GM11168 (cell line): ENCODE results near the gene NPIPB8.
"Not testable (repeated sequence)": the region's sequence is repeated elsewhere in the genome, so short reads cannot be mapped to it uniquely, and the experiment has no call there.

Experiments used
- in situ Hi-C: fragments of 300-500 bp; cut with MboI; formaldehyde crosslinking; loops from one replicate; pipeline ENCODE4 v1.12.0; 2022; ENCODE audit warnings: low sequenced_read_pairs; ENCODE audit not compliant: unreplicated experiment

NPIPB8 gene

DNA sequence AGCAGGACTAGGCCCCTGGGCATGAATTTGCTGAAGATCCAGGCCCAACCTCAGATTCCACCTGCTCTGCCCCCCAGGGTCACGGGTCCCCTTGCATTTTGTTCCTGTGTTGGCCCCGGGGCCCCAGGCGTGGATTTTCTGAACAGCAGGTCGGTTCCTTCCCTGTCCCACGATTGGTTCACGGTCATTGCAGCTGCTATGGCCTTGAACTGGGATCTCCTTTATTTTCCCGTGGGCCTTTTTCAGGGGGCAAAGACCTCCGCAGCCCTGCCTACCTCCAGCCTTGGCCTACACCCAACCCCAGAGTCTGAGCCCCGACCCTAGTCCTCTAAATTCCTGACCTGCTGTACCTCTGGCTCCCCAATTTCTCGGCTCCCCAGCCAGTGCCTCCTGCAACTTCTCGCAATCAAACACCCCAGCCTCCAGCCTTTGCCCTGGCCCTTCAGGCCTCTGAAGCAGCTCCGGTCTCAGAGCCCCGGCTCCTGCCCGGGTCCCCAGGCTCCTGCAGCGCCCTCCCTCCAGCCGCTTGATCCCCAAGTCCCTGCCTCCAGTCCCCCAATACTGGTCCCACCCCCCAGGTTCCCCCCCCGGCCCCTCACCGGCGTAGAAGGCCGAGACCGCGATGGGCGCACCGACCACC lies 15.2 kb upstream of the NPIPB8 start:
- in situ Hi-C loops, result not testable (repeated sequence)

DNA sequence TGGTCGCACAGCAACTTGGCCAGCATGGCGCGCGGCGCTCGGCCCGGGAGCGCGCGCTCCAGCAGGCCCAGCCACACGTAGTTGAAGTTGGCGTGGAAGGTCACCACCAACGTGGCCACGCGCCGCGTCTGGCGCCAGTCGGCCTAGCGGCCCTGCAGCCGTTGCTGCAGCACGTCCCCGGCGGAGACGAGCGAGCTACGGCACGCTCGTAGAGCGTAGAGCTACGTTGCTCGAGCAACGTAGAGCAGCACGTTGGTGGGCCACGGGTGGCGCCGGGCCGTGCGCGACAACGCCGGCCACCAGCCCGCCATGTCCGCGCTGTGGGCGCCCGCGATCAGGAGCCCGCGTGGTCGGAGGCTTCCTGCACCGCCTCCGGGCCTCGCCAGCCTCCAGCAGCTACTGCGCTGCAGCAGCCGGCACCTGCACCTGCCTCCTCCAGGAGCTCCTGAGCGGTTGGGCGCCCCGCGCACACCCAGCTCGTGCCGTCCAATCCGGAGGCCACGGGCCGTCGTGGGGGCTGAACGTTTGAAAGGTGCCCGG lies 14.6 kb upstream of the NPIPB8 start:
- in situ Hi-C loops, result no loop called here

DNA sequence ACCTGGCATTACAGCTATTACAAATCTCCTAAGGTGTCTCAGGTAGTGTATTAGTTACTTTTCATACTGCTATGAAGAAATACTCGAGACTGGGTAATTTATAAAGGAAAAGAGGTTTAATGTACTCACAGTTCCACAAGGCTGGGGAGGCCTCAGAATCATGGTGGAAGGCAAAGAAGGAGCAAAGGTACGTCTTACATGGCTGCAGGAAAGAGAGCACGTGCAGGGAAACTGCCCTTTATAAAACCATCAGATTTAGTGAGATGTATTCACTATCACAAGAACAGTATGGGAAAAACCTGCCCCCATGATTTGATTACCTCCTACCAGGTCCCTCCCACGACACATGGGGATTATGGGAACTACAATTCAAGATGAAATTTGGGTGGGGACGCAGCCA lies 7.0 kb upstream of the NPIPB8 start:
- in situ Hi-C loops, result not testable (repeated sequence)

DNA sequence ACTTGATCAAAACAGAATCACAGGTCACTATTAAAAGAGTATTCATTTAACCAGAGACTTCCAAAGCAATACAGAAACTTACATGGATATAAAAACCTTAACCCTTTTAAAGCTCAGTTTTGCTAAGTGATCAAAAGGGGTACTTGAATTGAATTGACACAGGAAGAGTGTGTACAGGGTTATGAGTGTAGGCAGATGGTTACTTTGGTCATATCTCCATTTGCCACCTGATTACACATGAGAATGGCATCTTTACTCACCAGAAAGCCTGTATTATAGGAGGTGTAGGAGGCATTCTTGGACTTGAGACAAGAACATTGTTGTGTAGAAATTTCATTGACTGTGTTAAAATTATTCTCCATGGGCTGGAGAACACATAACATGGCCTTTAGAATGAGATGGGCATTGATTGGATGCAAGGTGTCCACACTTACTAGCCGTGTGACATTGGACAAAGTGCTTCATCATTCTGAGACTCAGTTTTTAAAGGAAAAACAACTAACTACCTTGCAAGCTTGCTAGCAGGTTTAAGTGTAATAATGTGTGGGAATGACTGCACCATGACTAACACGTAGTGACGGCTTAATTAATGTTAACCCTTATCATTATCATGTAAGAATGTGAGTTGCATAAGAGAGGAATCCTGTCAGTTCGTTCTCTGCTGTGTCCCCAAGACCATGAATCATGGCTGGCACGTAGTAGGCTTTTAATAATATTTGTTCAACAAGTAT lies 1.6 kb upstream of the NPIPB8 start:
- in situ Hi-C loops, result not testable (repeated sequence)

DNA sequence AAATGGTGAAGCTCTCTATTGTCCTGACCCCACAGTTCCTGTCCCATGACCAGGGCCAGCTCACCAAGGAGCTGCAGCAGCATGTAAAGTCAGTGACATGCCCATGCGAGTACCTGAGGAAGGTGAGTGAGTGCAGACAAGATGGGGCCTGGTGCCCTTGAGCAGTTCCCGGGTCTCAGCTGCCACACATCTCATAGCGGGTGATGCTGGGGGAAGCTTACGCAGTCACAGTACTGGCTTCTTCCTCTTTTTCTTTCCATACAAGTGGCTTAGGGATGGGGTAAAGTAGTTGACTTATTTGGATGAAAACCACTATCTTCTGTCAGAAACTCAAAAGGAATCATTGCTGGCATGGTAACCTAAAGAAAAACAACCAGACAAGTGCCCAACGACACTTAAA lies 494 bp downstream of the NPIPB8 start:
- in situ Hi-C loops, result not testable (repeated sequence)

DNA sequence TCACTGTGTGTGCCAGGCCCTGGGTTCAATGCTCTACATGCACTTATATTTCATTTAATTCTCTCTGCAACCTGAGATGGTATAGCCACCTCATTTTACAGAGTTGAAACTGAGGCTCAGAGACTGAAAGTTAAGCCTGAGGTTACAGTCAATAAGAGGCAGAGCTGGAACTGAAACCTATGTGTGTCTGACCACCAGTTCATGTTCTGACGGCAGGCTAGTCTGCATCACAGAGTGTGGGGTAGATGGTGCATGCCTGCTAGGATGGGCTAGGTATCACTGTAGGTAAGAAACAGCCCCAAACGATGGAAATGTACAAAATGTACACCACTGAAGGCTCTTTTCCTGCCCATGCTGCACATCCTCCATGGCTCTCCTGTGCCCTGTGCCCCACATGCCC lies 2.1 kb downstream of the NPIPB8 start:
- in situ Hi-C loops, result not testable (repeated sequence)

DNA sequence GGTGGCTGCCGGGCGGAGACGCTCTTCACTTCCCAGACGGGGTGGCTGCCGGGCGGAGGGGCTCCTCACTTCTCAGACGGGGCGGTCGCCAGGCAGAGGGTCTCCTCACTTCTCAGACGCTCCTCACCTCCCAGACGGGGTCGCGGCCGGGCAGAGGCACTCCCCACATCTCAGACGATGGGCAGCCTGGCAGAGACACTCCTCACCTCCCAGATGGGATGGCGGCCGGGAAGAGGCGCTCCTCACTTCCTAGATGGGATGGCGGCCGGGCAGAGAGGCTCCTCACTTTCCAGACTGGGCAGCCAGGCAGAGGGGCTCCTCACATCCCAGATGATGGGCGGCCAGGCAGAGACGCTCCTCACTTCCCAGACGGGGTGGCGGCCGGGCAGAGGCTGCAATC lies 28.4 kb downstream of the NPIPB8 start:
- in situ Hi-C loops, result not testable (repeated sequence)

DNA sequence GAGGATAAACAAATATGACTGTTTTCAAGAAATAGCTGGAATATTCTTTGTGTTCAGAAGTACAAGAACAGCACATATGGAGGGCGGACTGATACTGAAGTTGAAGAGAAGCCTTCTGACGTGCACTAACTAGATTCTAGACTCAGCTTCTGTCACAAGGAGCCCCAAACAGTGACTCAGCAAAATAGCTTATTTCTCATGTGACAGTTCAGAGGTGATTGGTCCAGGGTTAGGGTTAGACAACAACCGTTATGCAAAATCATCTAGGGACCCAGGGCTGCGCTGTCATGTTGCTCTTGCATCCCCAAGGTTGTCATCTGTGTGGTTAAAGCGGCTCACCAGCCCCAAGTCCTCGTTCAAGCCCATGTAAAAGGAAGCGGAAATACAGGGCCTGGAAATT lies 29.6 kb downstream of the NPIPB8 start:
- in situ Hi-C loops, result not testable (repeated sequence)

DNA sequence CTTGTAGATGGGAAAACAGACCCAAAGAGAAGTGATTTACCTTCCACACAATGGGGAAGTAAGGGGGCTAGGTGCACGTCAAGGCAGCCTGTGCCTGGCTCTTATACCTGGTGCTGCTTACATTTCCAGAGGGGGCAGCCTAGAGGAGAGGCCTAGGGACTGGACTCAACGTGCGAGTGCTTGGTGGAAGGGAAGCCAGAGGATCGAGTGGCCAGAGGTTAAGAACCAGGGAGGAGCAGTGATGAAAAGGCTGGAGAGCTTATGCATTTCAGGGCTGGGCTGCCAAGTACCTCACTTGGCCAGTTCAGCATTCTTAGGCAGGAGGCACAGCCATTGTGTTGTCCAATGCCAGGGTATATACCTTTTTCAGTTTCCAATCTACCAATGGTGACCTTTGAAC lies 30.3 kb downstream of the NPIPB8 start:
- in situ Hi-C loops, result not testable (repeated sequence)

DNA sequence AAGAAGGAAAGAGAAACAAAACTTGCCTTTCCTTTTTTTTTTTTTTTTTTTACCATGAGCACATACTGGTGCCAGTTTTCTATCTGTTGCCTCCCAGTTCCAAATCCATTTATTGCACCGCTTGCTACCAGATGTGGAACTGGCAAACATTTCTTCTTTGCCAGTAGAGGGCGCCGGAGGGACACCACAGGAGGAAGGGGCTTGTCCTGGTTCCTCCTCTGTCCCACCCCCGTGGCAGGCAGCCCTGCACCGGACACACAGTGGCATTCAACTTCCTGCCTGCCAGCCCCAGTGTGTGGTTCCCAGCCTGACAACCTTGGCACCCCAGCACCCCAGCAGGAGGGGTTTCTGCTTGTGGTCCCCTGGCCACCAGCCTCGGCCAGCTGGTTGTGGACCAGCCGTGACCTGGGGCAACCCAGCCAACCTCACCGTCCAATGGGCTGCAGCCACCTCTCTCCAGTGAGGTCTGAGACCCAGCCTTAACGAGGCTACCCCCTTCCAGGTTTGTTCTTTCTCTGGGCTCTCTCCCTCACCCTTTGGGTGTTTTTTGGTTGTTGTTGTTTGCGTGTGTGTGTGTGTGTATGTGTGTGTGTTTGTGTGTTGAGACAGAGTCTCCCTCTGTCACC lies 50.6 kb downstream of the NPIPB8 start:
- in situ Hi-C loops, result loop anchor here (25.0 kb wide), 1 partner anchor 149 kb away; the partner anchor contains the start of gene TUFM

DNA sequence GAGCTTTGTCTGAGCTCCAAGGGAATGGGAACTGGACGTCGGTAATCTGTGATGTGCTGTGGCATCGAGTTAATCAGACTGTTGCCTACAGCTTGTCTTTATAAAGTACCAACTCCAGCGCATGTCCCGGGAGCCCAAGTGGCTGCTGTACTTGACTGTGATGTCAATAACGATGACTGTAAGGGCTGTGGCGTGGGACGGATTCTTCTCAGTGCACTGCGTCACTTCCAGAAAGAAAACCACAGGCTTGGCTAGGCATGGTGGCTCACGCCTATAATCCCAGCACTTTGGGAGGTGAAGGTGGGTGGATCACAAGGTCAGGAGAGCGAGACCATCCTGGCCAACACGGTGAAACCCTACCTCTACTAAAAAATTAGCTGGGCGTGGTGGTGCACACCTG lies 51.6 kb downstream of the NPIPB8 start:
- in situ Hi-C loops, result loop anchor here (25.0 kb wide), 1 partner anchor 148 kb away; the partner anchor contains the start of gene TUFM

DNA sequence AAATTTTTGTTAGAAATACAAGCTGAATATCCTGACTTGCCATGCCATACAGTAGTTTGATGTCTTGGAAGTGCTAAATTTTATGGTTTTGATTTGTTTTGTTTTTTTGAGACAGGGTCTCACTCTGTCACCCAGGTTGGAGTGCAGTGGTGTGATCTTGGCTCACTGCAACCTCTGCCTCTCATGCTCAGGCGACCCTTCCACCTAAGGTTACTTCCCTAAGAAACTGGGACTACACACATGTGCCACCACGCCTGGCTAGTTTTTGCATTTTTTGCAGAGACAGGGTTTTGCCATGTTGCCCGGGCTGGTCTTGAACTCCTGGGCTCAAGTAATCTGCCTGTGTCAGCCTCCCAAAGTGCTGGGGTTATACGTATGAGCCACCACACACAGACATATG lies 53.9 kb downstream of the NPIPB8 start:
- in situ Hi-C loops, result loop anchor here (25.0 kb wide), 1 partner anchor 146 kb away; the partner anchor contains the start of gene TUFM

DNA sequence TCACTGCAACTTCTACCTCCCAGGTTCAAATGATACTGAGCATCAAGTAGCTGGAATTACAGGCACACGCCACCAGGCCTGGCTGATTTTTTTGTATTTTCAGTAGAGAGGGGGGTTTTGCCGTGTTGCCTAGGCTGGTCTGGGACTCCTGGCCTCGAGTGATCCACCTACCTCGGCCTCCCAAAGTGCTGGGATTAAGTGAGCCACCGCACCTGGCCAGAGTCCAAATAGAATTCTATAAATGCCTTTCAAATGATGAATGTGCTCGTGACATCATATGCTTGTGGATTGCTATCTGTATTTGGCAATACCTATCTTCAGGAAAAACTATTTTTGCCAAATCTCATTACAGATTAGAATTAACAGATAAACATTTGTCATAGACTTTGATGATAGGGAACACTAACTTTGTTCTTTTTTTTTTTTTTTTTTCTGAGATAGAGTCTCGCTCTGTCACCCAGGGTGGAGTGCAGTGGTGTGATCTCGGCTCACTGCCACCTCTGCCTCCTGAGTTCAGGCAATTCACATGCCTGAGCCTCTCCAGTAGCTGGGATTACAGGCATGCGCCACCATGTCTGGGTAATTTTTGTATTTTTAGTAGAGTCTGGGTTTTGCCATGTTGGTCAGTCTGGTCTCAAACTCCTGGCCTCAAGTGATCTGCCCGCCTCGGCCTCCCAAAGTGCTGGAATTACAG lies 55.5 kb downstream of the NPIPB8 start:
- in situ Hi-C loops, result loop anchor here (25.0 kb wide), 1 partner anchor 144 kb away; the partner anchor contains the start of gene TUFM

DNA sequence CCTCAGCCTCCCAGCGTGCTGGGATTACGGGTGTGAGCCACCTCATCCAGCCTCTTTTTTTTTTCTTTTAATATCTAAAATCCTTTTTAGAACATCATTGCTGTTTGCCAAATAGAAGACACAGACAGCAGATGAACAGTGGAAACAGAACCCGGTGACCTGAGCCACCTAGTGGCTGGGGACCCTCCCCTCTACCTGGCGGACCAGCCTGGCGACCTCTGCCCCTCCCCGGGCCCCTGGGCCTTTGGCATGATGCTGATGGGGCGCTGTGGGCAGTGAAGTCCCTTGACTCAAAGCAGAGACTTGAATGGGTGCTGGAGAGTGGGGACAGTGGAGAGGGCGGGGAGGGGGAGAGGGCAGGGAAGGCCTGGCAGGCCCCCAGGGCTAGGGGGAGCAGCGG lies 61.9 kb downstream of the NPIPB8 start:
- in situ Hi-C loops, result loop anchor here (25.0 kb wide), 1 partner anchor 138 kb away; the partner anchor contains the start of gene TUFM

DNA sequence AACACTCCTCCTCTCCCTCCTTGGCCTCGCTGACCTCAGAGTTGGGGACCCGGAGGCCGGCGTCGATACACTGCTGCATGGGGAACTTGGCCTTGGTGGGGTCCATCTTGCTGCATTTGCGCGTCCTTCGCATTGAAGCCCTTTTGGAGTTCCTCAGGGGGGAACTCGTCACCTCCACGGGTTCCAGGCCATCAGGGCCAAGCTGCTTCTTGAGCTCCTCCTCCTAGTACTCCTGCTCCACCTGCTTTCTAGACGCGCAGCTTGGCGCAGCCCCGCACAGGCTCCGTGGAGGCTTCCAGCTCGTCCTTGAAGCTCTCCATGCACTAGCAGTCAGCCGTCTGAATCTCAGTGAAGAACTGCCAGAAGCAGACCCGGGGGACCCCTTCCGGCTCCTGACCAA lies 62.5 kb downstream of the NPIPB8 start:
- in situ Hi-C loops, result not testable (repeated sequence)

DNA sequence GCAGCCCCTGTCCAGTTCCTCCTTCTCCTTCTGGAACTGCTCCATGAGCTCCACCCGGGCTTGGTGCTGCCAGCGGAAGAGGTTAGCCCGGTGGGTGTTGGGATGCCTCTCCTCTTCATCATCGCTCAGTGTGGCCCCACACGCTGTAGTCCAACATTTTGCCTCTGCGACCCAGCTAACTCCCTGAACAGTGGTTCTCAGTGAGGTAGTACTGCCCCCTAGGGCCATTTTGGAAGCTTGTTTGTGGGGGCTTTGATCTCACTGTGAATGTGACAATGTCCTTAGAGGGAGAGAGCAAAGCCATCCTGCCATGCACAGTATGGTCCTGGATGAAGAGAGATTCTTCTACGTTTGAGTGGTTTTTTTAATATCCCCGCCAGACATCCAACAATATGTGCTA lies 63.5 kb downstream of the NPIPB8 start:
- in situ Hi-C loops, result not testable (repeated sequence)

DNA sequence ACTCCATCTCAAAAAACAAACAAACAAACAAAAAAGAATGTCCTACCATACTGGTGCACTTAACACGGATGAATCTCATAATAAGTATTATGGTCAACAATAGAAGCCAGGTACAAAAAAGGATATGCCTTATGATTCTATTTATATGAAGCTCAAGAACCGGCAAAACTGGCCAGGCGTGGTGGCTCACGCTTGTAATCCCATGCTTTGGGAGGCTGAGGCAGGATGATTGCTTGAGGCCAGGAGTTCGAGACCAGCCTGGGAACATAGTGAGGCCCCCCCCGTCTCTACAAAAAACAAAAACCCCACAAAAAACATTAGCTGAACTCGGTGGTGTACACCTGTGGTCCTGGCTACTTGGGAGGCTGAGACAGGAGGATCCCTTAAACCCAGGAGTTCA lies 66.4 kb downstream of the NPIPB8 start:
- in situ Hi-C loops, result not testable (repeated sequence)
